ENCODE results near the gene SUSD1.
"Not testable (repeated sequence)": the region's sequence is repeated elsewhere in the genome, so short reads cannot be mapped to it uniquely, and the experiment has no call there.

SUSD1 gene

DNA sequence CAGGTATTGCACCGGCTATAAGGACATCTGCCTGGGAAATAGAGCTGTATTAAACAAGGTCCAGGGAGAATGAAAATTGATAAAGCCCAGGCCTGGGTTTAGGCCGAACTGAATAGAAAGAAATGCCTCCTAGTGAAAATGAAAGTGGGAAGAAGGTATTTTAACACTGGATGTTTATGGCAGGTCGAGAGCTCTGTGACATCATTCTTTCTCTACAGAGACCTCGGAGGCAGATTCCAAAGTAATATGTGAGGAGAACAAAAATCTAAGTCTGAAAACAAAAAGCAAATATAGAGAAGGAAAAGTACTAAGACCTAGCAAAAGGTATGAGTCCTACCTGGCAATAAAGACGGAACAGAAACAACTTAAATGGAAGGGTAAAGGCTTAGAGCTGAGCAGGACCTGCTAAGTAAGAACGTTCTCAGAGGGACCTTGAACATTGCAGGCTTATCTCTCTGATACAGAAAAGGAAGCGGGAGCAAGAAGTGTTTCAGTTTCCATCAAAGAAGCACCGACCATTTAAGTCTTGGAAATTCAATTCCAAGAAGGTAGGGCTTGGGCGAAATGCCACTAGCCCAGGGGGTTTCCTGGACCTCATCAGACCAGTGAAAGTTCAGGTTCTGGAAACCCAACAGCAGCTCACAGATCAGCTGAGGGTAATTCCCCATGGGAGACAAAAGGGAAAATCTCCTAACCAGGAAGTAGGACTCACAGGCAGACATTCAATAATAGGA is 80.0 kb downstream of the SUSD1 start:
- DNase-seq (ENCODE audit: low spot score): no peak

DNA sequence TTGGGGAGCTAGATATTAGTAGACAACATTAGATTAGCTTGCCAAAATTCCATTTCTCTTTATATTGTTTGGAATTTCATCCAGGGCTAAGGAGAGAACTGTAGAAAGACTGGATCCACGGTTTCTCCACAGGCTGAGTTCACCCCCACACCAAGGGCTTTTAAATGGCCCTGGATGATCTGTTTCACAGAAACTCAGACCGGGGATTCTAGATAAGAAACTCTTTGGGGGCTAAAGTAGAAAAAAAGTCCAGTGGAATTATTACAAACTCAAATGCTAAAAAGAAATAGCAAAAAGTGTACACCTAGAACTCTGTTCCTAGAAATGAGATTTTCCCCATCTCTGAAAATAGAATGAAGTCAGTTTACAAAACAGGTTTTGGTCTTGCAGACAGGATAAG is 80.9 kb downstream of the SUSD1 start:
- no peak for DNase-seq (ENCODE audit: low spot score)

DNA sequence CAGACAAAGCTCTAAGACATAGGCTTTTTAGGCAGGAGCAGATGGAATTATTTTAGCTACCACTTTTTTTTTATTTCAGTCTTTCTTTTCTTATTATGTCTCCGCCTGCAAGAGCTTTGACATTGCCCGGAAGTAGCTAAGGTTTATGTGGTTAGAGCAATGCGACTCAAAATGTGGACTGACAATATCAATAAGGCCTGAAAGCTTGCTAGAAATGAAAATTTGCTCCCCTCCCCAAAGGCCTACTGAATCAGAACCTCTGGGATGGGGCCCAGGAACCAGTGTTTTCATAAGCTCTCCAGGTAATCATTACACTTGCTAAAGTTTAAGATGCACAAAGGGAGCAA is 81.3 kb downstream of the SUSD1 start:
- no peak for DNase-seq (ENCODE audit: low spot score)

DNA sequence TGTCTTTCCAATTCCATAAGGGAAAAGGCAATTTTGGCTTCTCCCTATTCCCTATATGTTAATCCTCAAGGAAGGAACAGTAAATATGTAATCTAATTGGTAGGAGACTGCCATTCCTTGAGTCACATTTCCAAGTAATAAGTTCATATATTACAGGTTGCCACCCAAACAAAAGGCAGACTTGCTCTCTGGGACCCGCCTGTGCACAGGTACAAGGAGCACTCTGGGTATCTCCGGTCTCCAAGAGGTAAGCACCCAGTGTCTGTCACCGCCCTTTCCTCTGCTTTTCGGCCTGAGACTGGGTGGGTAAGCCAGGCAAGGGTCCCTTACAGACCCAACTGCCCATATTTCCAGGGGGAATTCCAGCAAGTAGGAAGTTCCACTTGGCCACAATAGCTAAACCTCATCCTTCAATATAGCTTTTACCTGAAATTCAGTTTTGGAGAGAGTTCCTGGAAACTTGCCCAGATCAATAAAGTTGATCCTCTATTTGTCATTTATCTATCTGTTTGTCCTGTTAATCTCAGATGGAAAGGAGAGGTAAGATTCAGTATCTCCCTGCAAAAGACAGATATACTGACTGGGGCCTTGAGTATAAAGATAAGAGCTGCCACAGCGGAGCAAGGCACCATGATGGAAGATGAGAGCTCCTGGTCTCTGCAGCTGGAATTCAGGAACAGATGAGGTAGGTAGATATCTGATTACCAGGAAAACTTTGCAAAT is 81.8 kb downstream of the SUSD1 start:
- DNase-seq (ENCODE audit: low spot score): no peak

DNA sequence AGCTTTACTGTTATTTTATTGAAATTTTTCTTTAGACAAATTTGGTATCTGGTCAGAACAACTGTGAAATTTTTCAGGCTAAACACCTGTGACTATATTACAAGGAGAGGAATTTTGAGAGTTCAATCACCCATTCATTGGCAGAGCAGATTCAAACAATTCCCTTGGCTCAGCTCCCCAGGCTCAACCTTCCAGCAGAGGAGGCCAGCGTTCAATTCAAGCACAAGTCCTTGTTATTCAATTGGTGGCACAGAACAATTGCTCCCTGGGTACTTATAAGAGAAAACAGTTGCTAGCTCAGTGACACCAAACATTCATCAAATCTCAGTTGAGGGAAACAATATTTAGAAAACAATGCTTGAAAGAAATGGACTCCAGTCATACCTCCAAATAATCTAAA is 83.3 kb downstream of the SUSD1 start:
- DNase-seq (ENCODE audit: low spot score): peak; percentile 45

DNA sequence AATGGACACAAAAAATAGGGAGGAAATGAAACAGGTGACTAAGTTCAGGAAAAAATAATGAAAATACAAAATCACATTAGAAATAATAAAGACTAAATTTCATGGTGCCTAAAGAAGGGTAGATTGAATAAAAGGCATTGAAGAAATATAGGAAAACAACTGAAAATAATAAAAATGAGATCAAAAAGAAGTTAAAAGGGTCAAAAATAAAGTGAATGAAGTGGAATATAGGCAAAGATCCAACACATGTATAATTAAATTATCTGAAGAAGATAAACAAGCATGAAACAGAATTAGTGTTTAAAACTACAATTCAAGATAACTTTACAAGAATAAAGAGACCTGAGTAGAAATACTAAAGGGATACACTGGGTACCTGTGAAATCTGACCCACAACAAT is 87.6 kb downstream of the SUSD1 start:
- DNase-seq (ENCODE audit: low spot score): no peak

DNA sequence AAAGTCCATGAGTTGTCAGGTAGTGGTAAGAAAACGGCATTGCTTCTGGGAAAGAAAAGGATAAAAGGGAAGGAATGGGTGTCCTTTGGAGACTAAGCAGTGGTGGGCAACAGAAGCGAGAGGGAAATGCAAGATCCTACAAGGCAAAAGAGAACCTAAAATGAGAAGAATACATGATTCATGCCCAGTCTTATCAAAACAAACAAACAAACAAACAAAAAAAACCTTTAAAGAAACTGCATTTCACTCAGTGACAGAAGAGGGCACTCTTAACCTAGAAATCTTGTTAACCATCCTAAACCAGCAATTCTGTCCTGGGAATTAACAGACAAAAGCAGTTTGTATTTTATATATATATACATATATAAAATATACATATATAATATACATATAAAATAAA is 88.5 kb downstream of the SUSD1 start:
- DNase-seq (ENCODE audit: low spot score): peak; percentile 58

DNA sequence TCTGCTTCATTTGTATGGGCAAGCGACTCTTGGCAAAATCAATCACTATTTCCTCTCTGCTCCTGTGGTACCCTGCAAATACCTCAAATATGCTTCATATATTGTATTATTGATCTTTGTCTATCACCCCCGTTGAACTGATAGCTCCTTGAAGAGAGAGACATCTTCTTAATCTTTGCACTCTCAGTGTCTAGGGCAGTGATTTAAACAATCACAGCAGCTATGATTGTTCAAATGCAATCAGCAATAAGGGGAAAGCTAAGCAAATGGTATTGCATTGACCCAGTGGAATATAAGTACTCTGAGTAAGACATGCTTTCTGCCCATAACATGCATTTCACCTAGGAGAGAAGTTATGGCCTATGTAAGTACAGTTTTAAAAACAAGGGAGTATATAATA is 90.2 kb downstream of the SUSD1 start:
- no peak for DNase-seq (ENCODE audit: low spot score)

DNA sequence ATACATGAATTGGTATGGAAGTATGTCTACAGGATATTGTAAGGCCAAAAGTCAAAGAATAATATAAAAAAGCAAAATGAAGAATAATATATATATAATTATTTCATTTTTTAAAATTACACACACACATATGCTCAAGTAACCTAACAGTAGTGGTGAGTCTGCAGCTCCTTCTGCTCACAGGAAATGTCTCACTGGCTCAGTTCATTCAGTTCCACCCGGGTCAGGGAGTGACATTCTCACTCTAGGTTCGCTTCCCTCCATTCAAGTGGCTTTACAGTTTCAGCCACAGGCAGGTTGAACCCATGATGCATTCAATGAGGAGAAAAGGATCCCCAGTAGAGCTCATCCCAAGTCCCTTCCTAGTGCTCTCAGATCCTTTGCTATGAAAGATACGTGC is 90.8 kb downstream of the SUSD1 start:
- no peak for DNase-seq (ENCODE audit: low spot score)

DNA sequence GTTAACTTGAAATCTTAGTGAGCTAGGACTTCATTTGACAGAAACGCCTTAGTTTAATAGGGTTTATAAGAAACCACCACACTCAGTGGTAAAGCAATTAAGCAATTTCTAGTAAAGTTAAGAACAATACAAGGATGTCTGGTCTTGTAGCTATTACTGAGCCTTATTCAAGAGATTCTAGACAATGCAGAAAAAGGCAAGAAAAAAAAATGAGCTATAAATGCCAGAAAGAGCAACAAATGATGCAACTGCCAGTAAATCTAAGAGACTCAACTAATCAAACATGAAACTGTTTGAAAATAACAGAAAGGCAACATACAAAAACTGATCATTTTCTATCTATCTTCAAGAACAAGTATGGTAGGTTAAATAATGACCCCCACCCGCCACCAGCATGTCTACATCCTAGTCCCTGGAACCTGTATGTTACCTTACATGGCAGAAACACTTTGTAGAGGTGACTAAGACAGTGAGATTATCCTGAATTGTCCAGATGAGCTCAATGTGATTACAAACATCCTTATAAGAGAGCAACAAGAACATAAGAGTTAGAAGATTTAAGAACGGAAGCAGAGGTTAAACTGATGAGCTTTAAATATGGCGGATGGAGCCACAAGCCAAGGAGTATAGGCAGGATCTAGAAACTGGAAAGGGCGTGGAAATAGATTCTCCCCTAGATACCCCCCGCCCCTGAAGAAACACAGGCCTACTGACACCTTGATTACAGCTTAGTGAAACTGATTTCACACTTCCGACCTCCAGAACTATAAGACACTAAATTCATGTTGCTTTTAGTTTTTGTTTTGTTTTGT is 93.0 kb downstream of the SUSD1 start:
- no peak for DNase-seq (ENCODE audit: low spot score)

DNA sequence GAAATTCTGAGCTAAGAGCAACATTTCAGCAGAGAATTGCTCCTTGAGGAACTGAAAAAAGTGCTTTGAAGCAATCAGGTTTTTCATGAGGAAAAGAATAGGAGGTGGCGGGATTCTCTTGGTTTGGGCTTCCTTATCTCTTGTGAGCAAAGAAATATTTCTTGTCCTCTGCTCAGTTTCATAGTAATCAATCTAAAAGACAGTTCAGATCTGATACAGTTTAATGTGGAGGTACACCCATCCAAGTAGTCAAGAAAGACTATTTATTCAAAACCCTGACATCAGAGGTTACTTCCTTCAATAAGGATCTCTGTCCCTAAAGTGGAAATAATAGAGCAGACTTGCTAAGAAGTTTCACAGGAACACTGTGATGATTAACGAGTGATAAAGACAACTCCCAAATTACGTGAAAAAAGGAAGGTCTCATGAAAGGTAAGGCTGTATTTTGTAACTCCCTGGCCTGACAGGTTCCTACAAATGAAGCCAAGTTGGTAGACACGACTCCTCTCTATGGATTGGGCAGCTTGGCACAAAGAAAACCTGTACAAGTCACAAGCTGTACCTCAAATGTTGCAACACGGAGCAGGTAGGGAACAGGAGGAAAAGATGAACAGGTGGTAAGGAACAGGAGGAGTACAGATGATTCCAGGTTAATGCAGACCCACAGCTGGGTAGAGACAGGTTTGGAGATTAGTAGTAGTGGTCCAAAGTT is 94.1 kb downstream of the SUSD1 start:
- DNase-seq (ENCODE audit: low spot score): no peak

DNA sequence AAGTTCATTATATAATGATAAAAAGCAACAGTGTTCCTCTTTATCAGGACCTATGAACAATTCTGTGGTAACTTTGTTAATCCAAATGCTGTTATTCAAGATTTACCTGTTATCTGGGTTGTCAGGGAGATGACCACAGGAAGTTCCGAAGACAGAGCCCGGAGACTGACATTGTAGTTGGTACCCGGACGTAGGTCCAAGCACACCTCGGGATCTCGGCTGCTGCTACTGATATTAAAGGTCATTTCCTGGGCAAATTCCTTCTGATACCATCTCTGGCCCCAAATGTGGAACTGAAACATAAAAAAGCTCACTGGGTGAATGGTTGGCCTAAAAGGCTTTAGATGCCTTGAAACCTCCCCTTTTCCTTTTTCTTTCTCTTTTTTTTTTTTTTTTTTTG is 96.7 kb downstream of the SUSD1 start:
- no peak for DNase-seq (ENCODE audit: low spot score)

DNA sequence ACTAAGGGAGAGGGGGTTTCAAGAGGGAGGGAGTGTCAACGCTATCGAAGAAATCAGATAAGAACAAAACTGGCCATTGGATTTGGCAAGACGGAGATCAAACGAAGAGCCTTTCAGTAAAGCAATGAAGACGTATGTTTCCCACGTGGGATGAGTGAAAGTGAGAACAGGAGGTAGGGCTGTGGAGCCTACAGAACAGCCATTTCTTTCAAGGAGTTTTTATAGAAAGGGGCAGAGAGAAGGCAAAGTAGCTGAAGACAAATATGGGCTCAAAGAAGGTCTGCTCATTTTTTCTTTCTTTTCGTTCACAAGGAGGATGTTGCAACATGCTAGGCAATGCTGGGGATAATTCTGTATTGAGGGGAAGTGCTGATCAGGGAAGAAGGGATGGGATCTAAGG is 98.3 kb downstream of the SUSD1 start:
- no peak for DNase-seq (ENCODE audit: low spot score)

DNA sequence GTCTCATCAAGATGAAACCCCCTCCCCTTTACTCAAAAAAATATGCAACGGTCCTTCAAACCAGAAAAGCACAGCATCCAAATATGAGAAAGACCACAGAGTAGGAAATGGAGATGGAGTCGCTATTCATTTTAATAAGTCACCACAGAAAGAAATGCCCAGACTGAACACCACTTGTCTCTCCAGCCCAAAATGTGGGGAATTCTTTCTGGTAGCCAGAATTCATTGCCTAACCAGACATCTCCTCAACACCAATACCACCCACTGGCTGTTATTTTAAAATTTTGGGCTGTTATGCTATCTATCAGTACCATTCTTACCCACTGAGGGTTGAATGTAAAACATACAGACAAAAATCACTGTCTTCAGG is 100.1 kb downstream of the SUSD1 start:
- peak; percentile 31 for DNase-seq (ENCODE audit: low spot score)

DNA sequence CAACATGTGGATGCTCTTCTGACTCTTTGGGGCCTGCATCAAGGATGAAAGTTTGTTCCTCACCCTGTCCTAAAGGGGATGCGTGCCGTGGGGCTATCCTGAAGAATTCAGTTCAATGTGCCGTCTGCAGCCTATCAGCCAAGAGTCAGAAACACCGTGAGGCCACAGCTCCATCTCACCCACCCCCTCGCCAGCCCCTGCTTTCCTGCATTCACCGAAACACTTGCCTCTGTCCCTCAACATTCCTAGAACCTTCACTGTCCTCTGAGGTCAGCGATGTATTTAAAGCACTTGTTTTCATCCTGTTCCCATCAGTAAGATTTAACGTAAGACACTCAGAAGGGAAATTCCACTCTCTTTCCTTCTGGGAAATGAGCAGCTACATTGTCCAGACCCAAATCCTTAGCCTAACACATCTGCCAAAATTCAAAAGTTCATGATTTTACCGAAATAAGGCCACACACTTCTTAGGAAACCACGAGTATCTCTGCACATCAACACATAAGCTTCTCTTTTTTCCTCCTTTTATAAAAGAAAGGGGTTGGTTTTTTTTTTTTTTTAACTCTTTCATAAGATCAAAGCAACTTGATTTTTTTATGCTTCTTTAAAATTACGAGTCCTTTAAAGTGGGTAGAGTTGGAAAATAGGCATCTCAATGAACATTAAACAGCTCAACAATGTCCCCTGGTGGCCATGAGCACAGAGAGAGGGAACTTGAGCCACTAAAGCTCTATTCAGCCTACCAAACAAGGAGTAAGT is 100.7 kb downstream of the SUSD1 start:
- DNase-seq (ENCODE audit: low spot score): peak; percentile 88

DNA sequence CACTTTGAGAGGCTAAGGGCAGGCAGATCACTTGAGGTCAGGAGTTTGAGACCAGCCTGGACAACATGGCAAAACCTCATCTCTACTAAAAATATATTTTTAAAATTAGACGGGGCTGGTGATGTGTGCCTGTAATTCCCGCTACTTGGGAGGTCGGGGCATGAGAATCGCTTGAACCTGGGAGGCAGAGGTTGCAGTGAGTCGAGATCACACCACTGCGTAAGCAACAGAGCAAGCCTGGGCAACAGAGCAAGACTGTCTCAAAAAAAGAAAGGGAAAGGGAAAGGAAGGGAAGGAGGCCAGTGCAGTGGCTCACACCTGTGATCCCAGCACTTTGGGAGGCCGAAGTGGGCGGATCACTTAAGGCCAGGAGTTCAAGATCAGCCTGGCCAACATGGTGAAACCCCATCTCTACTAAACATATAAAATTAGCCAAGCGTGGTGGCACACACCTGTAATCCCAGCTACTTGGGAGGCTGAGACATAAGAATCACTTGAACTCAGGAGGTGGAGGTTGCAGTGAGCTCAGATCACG is 101.4 kb downstream of the SUSD1 start:
- DNase-seq (ENCODE audit: low spot score): not testable (repeated sequence)

DNA sequence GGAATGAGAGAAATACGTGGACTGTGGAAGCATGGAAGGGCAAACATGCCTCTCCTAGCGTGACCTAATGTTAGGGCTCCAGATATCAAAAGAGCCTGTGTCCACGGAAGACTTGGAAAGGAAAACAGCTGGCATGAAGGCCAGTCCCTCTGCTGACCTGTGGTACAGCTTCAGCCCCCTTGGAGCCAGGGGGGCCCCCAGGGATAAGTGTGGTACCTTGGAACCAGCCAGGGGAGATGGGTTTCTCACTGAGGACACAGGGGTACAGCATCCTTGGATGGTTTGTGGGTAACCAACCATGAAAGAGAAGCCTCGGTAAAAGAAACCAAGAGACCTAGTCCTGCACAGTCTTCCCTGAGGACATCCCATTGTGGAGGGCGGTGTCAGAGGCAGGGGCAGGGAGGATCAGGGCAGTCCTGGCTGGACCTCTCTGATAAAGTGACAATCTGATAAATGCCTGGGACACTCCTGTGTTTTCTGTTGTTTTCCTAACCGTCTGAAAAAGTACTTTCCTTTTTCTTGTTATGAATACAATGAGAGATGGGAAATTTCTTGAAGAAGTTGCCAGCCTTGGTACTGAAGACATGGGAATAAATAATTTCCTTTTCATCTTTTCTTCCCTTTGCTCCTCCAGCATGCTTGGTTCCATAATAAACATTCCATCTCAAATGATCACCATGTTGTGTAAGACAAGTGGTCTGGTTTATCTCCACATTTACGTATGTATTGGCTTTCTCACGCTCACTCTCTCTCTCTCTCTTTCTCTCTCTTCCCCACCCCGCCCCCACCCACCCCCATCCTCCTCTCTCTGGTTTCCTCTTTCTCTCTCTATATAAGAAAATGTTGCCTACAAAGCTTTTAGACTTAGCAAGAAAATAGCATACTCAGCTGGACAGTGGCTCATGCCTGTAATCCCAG is 102.1 kb downstream of the SUSD1 start:
- DNase-seq (ENCODE audit: low spot score): peak; percentile 35

DNA sequence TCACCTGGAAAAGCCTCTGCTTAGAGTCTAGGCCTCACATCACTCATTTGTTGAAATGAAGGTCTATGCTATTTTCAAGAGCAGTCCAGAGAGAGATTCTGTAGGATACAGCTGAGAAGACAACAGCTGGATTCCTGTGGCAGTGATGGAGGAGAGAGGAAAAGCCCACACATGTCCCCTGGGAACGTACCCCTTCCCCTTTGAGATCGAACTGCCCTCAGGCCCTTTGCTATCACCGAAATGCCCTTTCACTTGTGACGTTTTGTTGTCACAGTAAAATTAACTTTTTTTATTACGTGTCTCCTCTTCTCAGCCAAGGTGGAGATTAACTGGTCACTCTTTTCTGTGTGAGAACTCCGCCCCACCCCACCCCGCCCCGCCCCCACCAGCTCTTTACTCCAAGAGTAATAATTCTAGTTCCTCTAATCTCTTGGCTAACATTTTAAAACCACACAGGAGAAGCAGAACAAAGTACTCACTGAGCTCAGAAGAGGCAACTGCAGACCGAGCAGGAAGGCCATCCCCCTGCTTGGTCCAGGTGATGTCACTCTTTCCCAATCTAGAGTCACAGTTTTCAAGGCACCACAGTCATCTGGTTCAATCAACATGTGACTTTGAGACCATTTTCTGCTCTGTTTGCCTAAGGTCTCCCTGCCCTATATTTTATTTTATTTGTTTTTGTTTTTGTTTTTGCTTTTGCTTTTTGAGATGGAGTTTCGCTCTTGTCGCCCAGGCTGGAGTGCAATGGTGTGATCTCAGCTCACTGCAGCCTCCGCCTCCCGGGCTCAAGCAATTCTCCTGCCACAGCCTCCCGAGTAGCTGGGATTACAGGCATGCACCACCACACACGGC is 105.6 kb downstream of the SUSD1 start:
- peak; percentile 77 for DNase-seq (ENCODE audit: low spot score)
